ENCODE measurements around the gene CDH23. TPM values are rescaled to one million over a fixed set of nuclear protein-coding genes. Genes with fewer than 3 reads are reported as not detected.
A peak's percentile ranks its signal among the peaks of the same experiment; 100 is the strongest.

Gene CDH23
- total and polyA plus RNA-seq, 4 experiments from 2014 or later: 1.8 to 5.4 (median 3.6) TPM

GRCh38 chr10:71648254-71648932 is 251.7 kb downstream of the CDH23 start:
- H3K4me3 ChIP-seq (ENCODE audit: low read length in 2 of 2): no peak overlapping the region
- no peak for DNase-seq
- H3K9me3 ChIP-seq (ENCODE audit: control insufficient read depth in 1 of 2, low read length in 2 of 2): no peaks in the 10 kb centered on the region
- intact Hi-C loops (cut with micrococcal nuclease): no loop called here
- Mint-ChIP-seq H3K4me1 (no peaks in the 10 kb centered on the region), H3K27ac (peak overlapping the region in 1 of 7 donors; percentile 73), H3K4me3 (no peak overlapping the region), H3K27me3 (peaks cover 0 to 3% of the 10 kb centered on the region in 2 donors), H3K36me3 (no peaks in the 10 kb centered on the region), H3K9me3 (no peaks in the 10 kb centered on the region)
- H3K27ac ChIP-seq (ENCODE audit: low read depth, low read length): no peak overlapping the region
- H3K4me1 ChIP-seq (ENCODE audit: insufficient read depth, low read length): no peaks in the 10 kb centered on the region
- H3K36me3 ChIP-seq (ENCODE audit: insufficient read depth, low read length): no peaks in the 10 kb centered on the region
- no peaks in the 10 kb centered on the region for H3K27me3 ChIP-seq (ENCODE audit: insufficient read depth, low read length)
- POLR2A ChIA-PET (ENCODE audit: partially characterized antibody): no interaction called here
- CTCF ChIA-PET (ENCODE audit: partially characterized antibody): interaction anchor here (1.7 kb wide), 1 partner anchor 11 kb away, joined by 3 read pairs; no protein-coding TSS in a partner anchor

- H3K9me3 Mint-ChIP-seq: no peaks in the 10 kb centered on the region
- no peaks in the 10 kb centered on the region for H3K27me3 Mint-ChIP-seq
- no peaks in the 10 kb centered on the region for H3K4me1 Mint-ChIP-seq
- no peak overlapping the region for H3K4me3 Mint-ChIP-seq
- H3K27ac ChIP-seq (ENCODE audit: low read depth, low read length): no peak overlapping the region
- POLR2A ChIA-PET (ENCODE audit: partially characterized antibody): no interaction called here
- no peak overlapping the region for H3K4me3 ChIP-seq (ENCODE audit: low read length in 2 of 2)
- no peak overlapping the region for H3K27ac Mint-ChIP-seq
- no peaks in the 10 kb centered on the region for H3K36me3 ChIP-seq (ENCODE audit: insufficient read depth, low read length)
- DNase-seq: no peak
- H3K4me1 ChIP-seq (ENCODE audit: insufficient read depth, low read length): no peaks in the 10 kb centered on the region
- H3K36me3 Mint-ChIP-seq: no peaks in the 10 kb centered on the region
- H3K9me3 ChIP-seq (ENCODE audit: control insufficient read depth in 1 of 2, low read length in 2 of 2): no peaks in the 10 kb centered on the region
- H3K27me3 ChIP-seq (ENCODE audit: insufficient read depth, low read length): no peaks in the 10 kb centered on the region
- CTCF ChIA-PET (ENCODE audit: partially characterized antibody): interaction anchor here (1.7 kb wide), 1 partner anchor 10 kb away, joined by 3 read pairs; no protein-coding TSS in a partner anchor
- intact Hi-C loops (cut with micrococcal nuclease): no loop called here
Observed at GRCh38 chr10:71648933-71649320, 252.2 kb downstream of the CDH23 start.

- POLR2A ChIA-PET (ENCODE audit: partially characterized antibody): no interaction called here
- intact Hi-C loops (cut with micrococcal nuclease): no loop called here
- Histone ChIP-seq H3K27ac (ENCODE audit: low read depth, low read length) (no peak overlapping the region), H3K9me3 (ENCODE audit: control insufficient read depth in 1 of 2, low read length in 2 of 2) (no peaks in the 10 kb centered on the region), H3K4me1 (ENCODE audit: insufficient read depth, low read length) (no peaks in the 10 kb centered on the region), H3K36me3 (ENCODE audit: insufficient read depth, low read length) (no peaks in the 10 kb centered on the region), H3K27me3 (ENCODE audit: insufficient read depth, low read length) (no peaks in the 10 kb centered on the region), H3K4me3 (ENCODE audit: low read length in 2 of 2) (no peak overlapping the region)
- H3K4me3 Mint-ChIP-seq: no peak overlapping the region
- H3K27ac Mint-ChIP-seq: no peak overlapping the region
- CTCF ChIA-PET (ENCODE audit: partially characterized antibody): interaction anchor here (1.7 kb wide), 1 partner anchor 9 kb away, joined by 3 read pairs; no protein-coding TSS in a partner anchor
- H3K4me1 Mint-ChIP-seq: no peaks in the 10 kb centered on the region
- no peaks in the 10 kb centered on the region for H3K9me3 Mint-ChIP-seq
- DNase-seq: no peak
- H3K36me3 Mint-ChIP-seq: no peaks in the 10 kb centered on the region
- H3K27me3 Mint-ChIP-seq: no peaks in the 10 kb centered on the region
Observed at GRCh38 chr10:71649631-71650030, 252.9 kb downstream of the CDH23 start.

GRCh38 chr10:71650397-71650796 is 253.7 kb downstream of the CDH23 start:
- no peaks in the 10 kb centered on the region for H3K36me3 Mint-ChIP-seq
- H3K9me3 Mint-ChIP-seq: no peaks in the 10 kb centered on the region
- CTCF ChIA-PET (ENCODE audit: partially characterized antibody): no interaction called here
- POLR2A ChIA-PET (ENCODE audit: partially characterized antibody): no interaction called here
- no peaks in the 10 kb centered on the region for H3K4me1 Mint-ChIP-seq
- Histone ChIP-seq H3K4me1 (ENCODE audit: insufficient read depth, low read length) (no peaks in the 10 kb centered on the region), H3K9me3 (ENCODE audit: control insufficient read depth in 1 of 2, low read length in 2 of 2) (no peaks in the 10 kb centered on the region), H3K36me3 (ENCODE audit: insufficient read depth, low read length) (no peaks in the 10 kb centered on the region), H3K4me3 (ENCODE audit: low read length in 2 of 2) (no peak overlapping the region), H3K27me3 (ENCODE audit: insufficient read depth, low read length) (no peaks in the 10 kb centered on the region), H3K27ac (ENCODE audit: low read depth, low read length) (no peak overlapping the region)
- intact Hi-C loops (cut with micrococcal nuclease): no loop called here
- H3K4me3 Mint-ChIP-seq: no peak overlapping the region
- H3K27me3 Mint-ChIP-seq: no peaks in the 10 kb centered on the region
- DNase-seq: no peak
- H3K27ac Mint-ChIP-seq: no peak overlapping the region

- Histone ChIP-seq H3K27me3 (ENCODE audit: insufficient read depth, low read length) (no peaks in the 10 kb centered on the region), H3K36me3 (ENCODE audit: insufficient read depth, low read length) (no peaks in the 10 kb centered on the region), H3K4me3 (ENCODE audit: low read length in 2 of 2) (no peak overlapping the region), H3K4me1 (ENCODE audit: insufficient read depth, low read length) (no peaks in the 10 kb centered on the region), H3K27ac (ENCODE audit: low read depth, low read length) (no peak overlapping the region), H3K9me3 (ENCODE audit: control insufficient read depth in 1 of 2, low read length in 2 of 2) (no peaks in the 10 kb centered on the region)
- intact Hi-C loops (cut with micrococcal nuclease): no loop called here
- Mint-ChIP-seq H3K36me3 (no peaks in the 10 kb centered on the region), H3K27ac (no peak overlapping the region), H3K4me1 (no peaks in the 10 kb centered on the region), H3K4me3 (no peak overlapping the region), H3K9me3 (no peaks in the 10 kb centered on the region), H3K27me3 (no peaks in the 10 kb centered on the region)
- DNase-seq: no peak
- POLR2A ChIA-PET (ENCODE audit: partially characterized antibody): no interaction called here
- CTCF ChIA-PET (ENCODE audit: partially characterized antibody): interaction anchor here (0.8 kb wide), 1 partner anchor 42 kb away, joined by 3 read pairs; no protein-coding TSS in a partner anchor
Observed at GRCh38 chr10:71651428-71651827, 254.7 kb downstream of the CDH23 start.

- ChIA-PET POLR2A (ENCODE audit: partially characterized antibody) (no interaction called here), CTCF (ENCODE audit: partially characterized antibody) (no interaction called here)
- no peaks in the 10 kb centered on the region for H3K4me1 ChIP-seq (ENCODE audit: insufficient read depth, low read length)
- Mint-ChIP-seq H3K27me3 (no peaks in the 10 kb centered on the region), H3K9me3 (no peaks in the 10 kb centered on the region), H3K36me3 (no peaks in the 10 kb centered on the region), H3K4me3 (no peak overlapping the region), H3K27ac (peak overlapping the region in 1 of 7 donors; percentile 52), H3K4me1 (no peaks in the 10 kb centered on the region)
- H3K27me3 ChIP-seq (ENCODE audit: insufficient read depth, low read length): no peaks in the 10 kb centered on the region
- no peak overlapping the region for H3K4me3 ChIP-seq (ENCODE audit: low read length in 2 of 2)
- H3K36me3 ChIP-seq (ENCODE audit: insufficient read depth, low read length): no peaks in the 10 kb centered on the region
- intact Hi-C loops (cut with micrococcal nuclease): no loop called here
- no peaks in the 10 kb centered on the region for H3K9me3 ChIP-seq (ENCODE audit: control insufficient read depth in 1 of 2, low read length in 2 of 2)
- H3K27ac ChIP-seq (ENCODE audit: low read depth, low read length): no peak overlapping the region
- DNase-seq: no peak
Observed at GRCh38 chr10:71651928-71652327, 255.2 kb downstream of the CDH23 start.

GRCh38 chr10:71653044-71653443 is 256.3 kb downstream of the CDH23 start:
- ChIA-PET CTCF (ENCODE audit: partially characterized antibody) (no interaction called here), POLR2A (ENCODE audit: partially characterized antibody) (interaction anchor here (0.7 kb wide), 1 partner anchor 335 kb away, joined by 3 read pairs; no protein-coding TSS in a partner anchor)
- Mint-ChIP-seq H3K4me1 (no peaks in the 10 kb centered on the region), H3K4me3 (no peak overlapping the region), H3K27me3 (no peaks in the 10 kb centered on the region), H3K9me3 (no peaks in the 10 kb centered on the region), H3K27ac (peak overlapping the region in 1 of 7 donors; percentile 48), H3K36me3 (no peaks in the 10 kb centered on the region)
- Histone ChIP-seq H3K27ac (ENCODE audit: low read depth, low read length) (no peak overlapping the region), H3K27me3 (ENCODE audit: insufficient read depth, low read length) (no peaks in the 10 kb centered on the region), H3K9me3 (ENCODE audit: control insufficient read depth in 1 of 2, low read length in 2 of 2) (no peaks in the 10 kb centered on the region), H3K4me3 (ENCODE audit: low read length in 2 of 2) (no peak overlapping the region), H3K36me3 (ENCODE audit: insufficient read depth, low read length) (no peaks in the 10 kb centered on the region), H3K4me1 (ENCODE audit: insufficient read depth, low read length) (no peaks in the 10 kb centered on the region)
- intact Hi-C loops (cut with micrococcal nuclease): no loop called here
- no peak for DNase-seq

All from CD4-positive, alpha-beta memory T cell (primary cell).